Body of pancreas (tissue), 4 donors: ENCODE results near the gene OR2Y1. TPM values are rescaled to one million over a fixed set of nuclear protein-coding genes. Genes with fewer than 3 reads are reported as not detected.
A peak's percentile ranks its signal among the peaks of the same experiment; 100 is the strongest.

Source experiments
- ATAC-seq: fragments of 150-250 bp; one replicate; pipeline ENCODE4 v1.9.1; 2016
- DNase-seq, 4 donors: peaks; one replicate each; pipeline ENCODE4 v3.0.0-alpha.2; 2019
- H3K27ac ChIP-seq, 4 donors: fragments of 200-600 bp; sonication (generic); 1 replicate in 3 of 4; 2 replicates in 1 of 4; pipeline versions ENCODE4 v1.5.1 to v1.6.1; 2016 to 2019; ENCODE audit warnings: mild to moderate bottlenecking in 1 of 4, mixed read lengths in 1 of 4, moderate library complexity in 1 of 4
- H3K27me3 ChIP-seq, 2 donors: fragments of 200-600 bp; sonication (generic); one replicate each; pipeline ENCODE4 v1.6.0; 2016; ENCODE audit warnings: mild to moderate bottlenecking in 1 of 2
- H3K36me3 ChIP-seq, 2 donors: fragments of 200-600 bp; sonication (generic); replicated peaks in 1 of 2; 2 replicates each; pipeline ENCODE4 v1.5.1; 2016; ENCODE audit warnings: low read depth in 2 of 2; ENCODE audit not compliant: insufficient read depth in 1 of 2
- H3K4me1 ChIP-seq: fragments of 200-600 bp; sonication (generic); one replicate; pipeline ENCODE4 v1.6.0; 2016
- H3K4me3 ChIP-seq, 2 donors: fragments of 200-600 bp; sonication (generic); 1 replicate in 1 of 2; 2 replicates in 1 of 2; pipeline ENCODE4 v1.5.1; 2016 to 2019
- H3K9me3 ChIP-seq, 3 donors: fragments of 200-600 bp; sonication (generic); 1 replicate in 2 of 3; 2 replicates in 1 of 3; pipeline ENCODE4 v1.5.1; 2016
- POLR2A ChIP-seq, 3 donors: fragments of 450-650 bp; IDR thresholded peaks; one replicate each; pipeline ENCODE4 v1.6.1; 2016; ENCODE audit warnings: antibody characterized with exemption in 3 of 3, mild to moderate bottlenecking in 2 of 3
- WGBS, 2 donors: methylation state at CpG; one replicate each; pipeline ENCODE4 v1.1.5; 2017; 5-methylcytosine and 5-hydroxymethylcytosine counted together
- intact Hi-C: fragments of 100-400 bp; cut with DNase I; formaldehyde crosslinking; loops from one replicate; pipeline ENCODE4 v1.15.1; 2023
- total RNA-seq, 2 donors: library from RNA; depleted of rRNA; stranded (reverse); fragments of >200 nt; gene quantifications; one replicate each; pipeline ENCODE4 v1.1.0, GENCODE V29; 2016
- TF ChIP-seq, protein P1 (sequence below), 7 experiments: fragments of 450-650 bp in 4 of 7; fragments of 200-600 bp in 3 of 7; sonication (generic) in 3 of 7; IDR thresholded peaks; one replicate each; pipeline ENCODE4 v1.5.1; 2016 to 2019; ENCODE audit warnings: antibody characterized with exemption in 7 of 7

The OR2Y1 gene
- total RNA-seq, 2 donors from 2014 or later = not detected

DNA sequence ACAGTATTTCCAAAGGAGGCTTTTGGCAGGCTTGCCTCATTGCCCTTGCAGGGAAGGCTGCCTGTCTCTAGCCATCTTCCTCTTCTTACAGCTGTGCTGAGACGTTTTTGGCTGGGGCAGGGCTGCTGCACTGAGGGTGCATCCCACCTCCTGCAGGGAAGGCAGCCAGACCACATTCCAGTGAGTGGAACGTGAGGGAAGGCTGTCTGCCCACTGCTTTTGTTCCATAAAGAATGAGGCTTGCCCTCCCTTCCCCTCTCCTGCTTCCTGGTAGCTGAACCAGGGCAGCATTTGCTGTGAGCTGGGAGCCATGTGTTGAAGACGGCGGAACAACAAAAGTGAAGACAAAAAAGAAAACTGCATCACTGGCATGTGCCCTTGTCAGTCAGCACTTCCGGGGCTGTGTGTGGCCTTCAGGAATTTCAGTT is 46.0 kb upstream of the OR2Y1 start:
- ATAC-seq = peak; percentile 39
- no peaks in the 10 kb centered on the region for H3K36me3 ChIP-seq
- 21 to 24% methylated on average over 3 to 5 of the region's 5 CpGs for WGBS, 2 donors
- intact Hi-C loops = no loop called here
- H3K4me3 ChIP-seq = no peak overlapping the region
- DNase-seq = peak in 3 of 4 donors; percentile 36 to 55 (median 47)
- H3K9me3 ChIP-seq = no peaks in the 10 kb centered on the region
- no peak for TF ChIP-seq POLR2A (IDR thresholded peaks at IDR 0.05)
- TF ChIP-seq, protein P1, sequence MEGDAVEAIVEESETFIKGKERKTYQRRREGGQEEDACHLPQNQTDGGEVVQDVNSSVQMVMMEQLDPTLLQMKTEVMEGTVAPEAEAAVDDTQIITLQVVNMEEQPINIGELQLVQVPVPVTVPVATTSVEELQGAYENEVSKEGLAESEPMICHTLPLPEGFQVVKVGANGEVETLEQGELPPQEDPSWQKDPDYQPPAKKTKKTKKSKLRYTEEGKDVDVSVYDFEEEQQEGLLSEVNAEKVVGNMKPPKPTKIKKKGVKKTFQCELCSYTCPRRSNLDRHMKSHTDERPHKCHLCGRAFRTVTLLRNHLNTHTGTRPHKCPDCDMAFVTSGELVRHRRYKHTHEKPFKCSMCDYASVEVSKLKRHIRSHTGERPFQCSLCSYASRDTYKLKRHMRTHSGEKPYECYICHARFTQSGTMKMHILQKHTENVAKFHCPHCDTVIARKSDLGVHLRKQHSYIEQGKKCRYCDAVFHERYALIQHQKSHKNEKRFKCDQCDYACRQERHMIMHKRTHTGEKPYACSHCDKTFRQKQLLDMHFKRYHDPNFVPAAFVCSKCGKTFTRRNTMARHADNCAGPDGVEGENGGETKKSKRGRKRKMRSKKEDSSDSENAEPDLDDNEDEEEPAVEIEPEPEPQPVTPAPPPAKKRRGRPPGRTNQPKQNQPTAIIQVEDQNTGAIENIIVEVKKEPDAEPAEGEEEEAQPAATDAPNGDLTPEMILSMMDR (IDR thresholded peaks at IDR 0.05) = no peak
- peak overlapping the region; percentile 79 to 92 (median 86) for H3K27ac ChIP-seq
- peaks cover 67% of the 10 kb centered on the region for H3K4me1 ChIP-seq
- no peaks in the 10 kb centered on the region for H3K27me3 ChIP-seq

DNA sequence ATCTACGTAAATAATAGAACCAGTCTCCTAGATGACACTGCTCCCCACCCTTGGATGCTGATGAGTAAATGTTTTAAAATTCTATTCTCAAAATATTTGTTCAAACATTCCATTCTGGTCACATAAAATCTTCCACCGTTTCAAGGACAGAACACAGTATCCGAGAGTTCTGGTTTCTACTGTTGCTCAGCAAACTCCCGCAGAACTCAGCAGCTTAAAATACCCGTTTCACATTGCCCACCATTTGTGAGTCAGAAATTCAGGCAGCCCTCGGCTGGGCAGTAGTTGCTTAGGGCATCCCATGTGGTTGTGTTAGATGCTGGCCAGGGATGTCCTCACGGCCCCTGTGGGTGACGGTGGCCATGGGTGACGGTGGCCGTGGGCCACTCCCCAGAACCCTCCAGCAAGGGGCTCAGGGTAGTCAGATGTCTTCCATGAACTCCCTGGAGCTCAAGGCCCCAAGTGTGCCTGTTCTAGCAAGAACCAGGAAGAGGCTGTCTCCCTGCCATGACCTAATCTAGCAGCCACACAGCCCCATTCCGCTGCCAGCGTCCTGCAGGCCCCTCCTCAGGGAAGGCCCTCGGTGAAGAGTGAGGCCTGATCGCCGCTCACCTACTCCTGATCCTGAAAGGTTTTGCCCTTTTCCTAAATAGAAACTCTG is 45.4 kb upstream of the OR2Y1 start:
- Histone ChIP-seq H3K27me3 (no peaks in the 10 kb centered on the region), H3K4me3 (no peak overlapping the region), H3K9me3 (no peaks in the 10 kb centered on the region), H3K27ac (peak overlapping the region; percentile 79 to 92 (median 86)), H3K4me1 (peaks cover 61% of the 10 kb centered on the region), H3K36me3 (no peaks in the 10 kb centered on the region)
- DNase-seq (peak; percentile 50 to 67 (median 62)), ATAC-seq (peak; percentile 54)
- 25 to 40% methylated on average over 6 to 15 of the region's 15 CpGs for WGBS, 2 donors
- no peak for TF ChIP-seq POLR2A (IDR thresholded peaks at IDR 0.05)
- TF ChIP-seq, protein P1 (IDR thresholded peaks at IDR 0.05) = no peak
- intact Hi-C loops = no loop called here

DNA sequence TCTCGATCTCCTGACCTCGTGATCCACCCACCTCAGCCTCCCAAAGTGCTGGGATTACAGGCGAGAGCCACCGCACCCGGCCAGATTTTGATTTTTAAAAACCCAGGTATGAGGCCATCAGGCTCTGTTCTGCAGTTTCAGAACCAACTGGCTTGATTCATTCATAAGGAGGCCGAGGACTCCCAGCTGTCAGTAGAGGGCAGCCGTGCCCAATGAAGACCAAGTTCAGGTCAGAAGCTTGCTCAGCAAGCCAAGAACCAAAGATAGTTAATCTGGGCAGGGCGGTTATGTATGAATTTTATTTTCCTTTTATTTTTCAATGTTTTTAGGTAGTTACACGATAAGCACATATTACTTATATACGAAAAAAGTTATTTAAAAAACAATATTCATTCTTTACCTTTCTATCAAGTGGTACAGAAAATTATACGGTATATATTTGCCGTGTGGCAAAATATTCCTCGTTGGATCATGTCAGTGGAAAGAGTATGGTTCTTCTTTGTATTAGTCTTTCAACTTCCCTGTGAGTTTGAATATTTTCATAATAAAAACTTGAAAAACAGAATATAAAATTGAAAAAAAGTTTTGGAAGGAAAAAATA is 44.7 kb upstream of the OR2Y1 start:
- Histone ChIP-seq H3K4me3 (no peak overlapping the region), H3K4me1 (peaks cover 55% of the 10 kb centered on the region), H3K36me3 (no peaks in the 10 kb centered on the region), H3K9me3 (no peaks in the 10 kb centered on the region), H3K27me3 (no peaks in the 10 kb centered on the region), H3K27ac (peak overlapping the region in 2 of 4 donors; percentile 83 to 88)
- no peak for TF ChIP-seq POLR2A (IDR thresholded peaks at IDR 0.05)
- TF ChIP-seq, protein P1 (IDR thresholded peaks at IDR 0.05) = peak; percentile 60 to 80 (median 78)
- ATAC-seq = peak; percentile 67
- 20 to 29% methylated on average over 13 of the region's 13 CpGs for WGBS, 2 donors
- intact Hi-C loops = no loop called here
- peak; percentile 84 to 90 (median 88) for DNase-seq

DNA sequence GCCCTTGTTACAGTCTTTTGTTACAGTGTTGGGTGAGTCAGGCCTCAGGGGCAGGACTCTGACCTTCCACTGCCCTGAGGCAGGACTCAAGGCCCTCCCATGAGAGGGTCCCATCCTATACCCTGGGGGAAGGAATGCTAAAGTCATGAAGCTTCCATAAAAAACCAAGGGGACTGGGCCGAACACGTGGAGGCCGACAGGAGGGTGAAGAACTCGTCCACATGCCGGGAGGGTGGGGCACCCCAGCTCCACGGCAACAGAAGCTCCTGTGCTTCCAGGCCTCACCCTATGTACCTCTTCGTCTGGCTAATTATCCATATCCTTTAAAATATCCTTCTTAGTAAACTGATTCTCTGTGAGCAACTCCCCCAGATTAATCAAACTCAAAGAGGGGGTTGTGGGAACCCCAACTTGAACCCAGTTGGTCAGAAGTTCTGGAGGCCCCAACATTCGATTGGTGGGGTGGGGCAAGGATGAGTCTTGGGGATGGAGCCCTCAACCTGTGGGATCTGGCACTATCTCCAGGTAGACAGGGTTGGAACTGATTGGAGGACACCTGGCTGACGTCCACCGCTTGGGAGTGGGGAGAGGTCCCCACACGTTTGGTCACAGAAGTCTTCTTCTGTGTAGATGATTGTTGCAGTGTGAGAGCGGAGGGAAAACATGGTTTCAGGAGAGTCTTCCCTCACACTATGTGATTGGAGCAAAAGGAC is 43.6 kb upstream of the OR2Y1 start:
- Histone ChIP-seq H3K27me3 (no peaks in the 10 kb centered on the region), H3K4me3 (no peak overlapping the region), H3K4me1 (peaks cover 44% of the 10 kb centered on the region), H3K27ac (no peak overlapping the region), H3K9me3 (no peaks in the 10 kb centered on the region), H3K36me3 (no peaks in the 10 kb centered on the region)
- DNase-seq = no peak
- 67 to 85% methylated on average over 12 of the region's 12 CpGs for WGBS, 2 donors
- ATAC-seq = no peak
- intact Hi-C loops = no loop called here
- no peak for TF ChIP-seq POLR2A (IDR thresholded peaks at IDR 0.05)
- TF ChIP-seq, protein P1 (IDR thresholded peaks at IDR 0.05) = no peak
